ENCODE data around the gene MPV17L2.

- TF ChIP-seq POLR2A (IDR thresholded peaks at IDR 0.05) (no peak), CTCF (IDR thresholded peaks at IDR 0.05) (peak; percentile 52 to 82 (median 69))
These were observed 40.6 kb upstream of the MPV17L2 start for GRCh38 chr19:18152442-18152816.

Data from tibial nerve (tissue), 3 donors.